ENCODE data around the gene GRIN2D.

GRIN2D gene

GRCh38 chr19:48419158-48419920, 25.9 kb downstream of the GRIN2D start:
- no peak overlapping the region for H3K27ac ChIP-seq
- TF ChIP-seq CTCF (IDR thresholded peaks at IDR 0.05) (no peak), ZFX (IDR thresholded peaks at IDR 0.05; ENCODE audit: borderline replicate concordance) (no peak)

- no peak for TF ChIP-seq CTCF (IDR thresholded peaks at IDR 0.05)
- no peak for TF ChIP-seq ZFX (IDR thresholded peaks at IDR 0.05; ENCODE audit: borderline replicate concordance)
- no peak overlapping the region for H3K27ac ChIP-seq
Measured at GRCh38 chr19:48421548-48421947, 28.1 kb downstream of the GRIN2D start.

GRCh38 chr19:48424694-48425219, 31.3 kb downstream of the GRIN2D start:
- H3K27ac ChIP-seq = no peak overlapping the region
- no peak for TF ChIP-seq ZFX (IDR thresholded peaks at IDR 0.05; ENCODE audit: borderline replicate concordance)

GRCh38 chr19:48428670-48429069, 35.2 kb downstream of the GRIN2D start:
- TF ChIP-seq CTCF (IDR thresholded peaks at IDR 0.05) = no peak
- TF ChIP-seq ZFX (IDR thresholded peaks at IDR 0.05; ENCODE audit: borderline replicate concordance) = no peak
- no peak overlapping the region for H3K27ac ChIP-seq

GRCh38 chr19:48433337-48433736, 39.9 kb downstream of the GRIN2D start:
- no peak for TF ChIP-seq ZFX (IDR thresholded peaks at IDR 0.05; ENCODE audit: borderline replicate concordance)
- TF ChIP-seq CTCF (IDR thresholded peaks at IDR 0.05) = no peak
- no peak overlapping the region for H3K27ac ChIP-seq

- no peak overlapping the region for H3K27ac ChIP-seq
- no peak for TF ChIP-seq ZFX (IDR thresholded peaks at IDR 0.05; ENCODE audit: borderline replicate concordance)
- TF ChIP-seq CTCF (IDR thresholded peaks at IDR 0.05) = no peak
Measured at GRCh38 chr19:48436586-48436985, 43.1 kb downstream of the GRIN2D start.

GRCh38 chr19:48441360-48442050, 48.0 kb downstream of the GRIN2D start:
- TF ChIP-seq ZFX (IDR thresholded peaks at IDR 0.05; ENCODE audit: borderline replicate concordance) = no peak
- no peak for TF ChIP-seq CTCF (IDR thresholded peaks at IDR 0.05)
- no peak overlapping the region for H3K27ac ChIP-seq

Data from 22Rv1 (cell line).